ENCODE measurements around the gene INTS11. TPM values are rescaled to one million over a fixed set of nuclear protein-coding genes. Genes with fewer than 3 reads are reported as not detected.

The INTS11 gene
- total and polyA plus RNA-seq, 10 of the 15 experiments (the other 5 are each of a cell fraction or from before 2014, with no cell fraction given) = 2.5 to 117 (median 77.7) TPM

GRCh38 chr1:1307923-1308755, 16.3 kb downstream of the INTS11 start, which contains the start of the genes ACAP3 and PUSL1 (continued):
- TF ChIP-seq E2F4 (IDR thresholded peaks at IDR 0.05; ENCODE audit: low read depth, low read length) (no peak; the same call in 1 of the 2 replicates), MXI1 (IDR thresholded peaks at IDR 0.05; ENCODE audit: low read depth, low read length) (peak; percentile 70), SMAD1 (IDR thresholded peaks at IDR 0.05; ENCODE audit: low read depth, partially characterized antibody) (no peak), MTA3 (IDR thresholded peaks at IDR 0.05; ENCODE audit: borderline replicate concordance, low read length) (no peak), CHD4 (IDR thresholded peaks at IDR 0.05) (no peak), FOXK2 (IDR thresholded peaks at IDR 0.05) (no peak), CREM (IDR thresholded peaks at IDR 0.05; ENCODE audit: low read depth) (peak; percentile 17), YBX1 (IDR thresholded peaks at IDR 0.05) (no peak), DPF2 (IDR thresholded peaks at IDR 0.05) (no peak; the same call in none of the 2 replicates), IRF5 (IDR thresholded peaks at IDR 0.05; ENCODE audit: borderline replicate concordance) (no peak), EP300 (IDR thresholded peaks at IDR 0.05; ENCODE audit: borderline replicate concordance in 1 of 2, control insufficient read depth in 1 of 2, low read depth in 2 of 2, low read length in 2 of 2) (no peak), RAD51 (IDR thresholded peaks at IDR 0.05) (no peak), MAX (IDR thresholded peaks at IDR 0.05; ENCODE audit: low read depth, low read length) (peak; percentile 27; the same call in 1 of the 2 replicates), ZBTB11 (CRISPR knock-in tag; IDR thresholded peaks at IDR 0.05) (no peak), HSF1 (IDR thresholded peaks at IDR 0.05; ENCODE audit: low read depth, low read length) (no peak), FOXM1 (IDR thresholded peaks at IDR 0.05; ENCODE audit: low read depth, low read length) (no peak), ZBTB4 (CRISPR knock-in tag; IDR thresholded peaks at IDR 0.05) (no peak), SREBF1 (IDR thresholded peaks at IDR 0.05; ENCODE audit: low read length) (no peak)
